Posterior vena cava (tissue), 2 donors: ENCODE measurements around the gene TNFRSF11A. TPM values are rescaled to one million over a fixed set of nuclear protein-coding genes. Genes with fewer than 3 reads are reported as not detected.

Experiments used
- DNase-seq: peaks from one replicate; pipeline ENCODE4 v3.0.0-alpha.2; 2020; ENCODE audit warnings: low spot score
- intact Hi-C, 2 donors: fragments of 100-400 bp; cut with DNase I; formaldehyde crosslinking; loops; one replicate each; pipeline versions ENCODE4 v1.14.1 to v1.14.2; 2022 to 2023
- total RNA-seq, 2 donors: library from RNA; stranded (reverse); fragmentation: NEBNext Ultra II Directional; extraction: Animal tissue kit (Norgen Biotek cat#: 25700); gene quantifications; one replicate each; pipeline ENCODE4 v1.2.1, GENCODE V29; 2021
- donor health status: DM: yes; HTN: yes; CAD: no.
- donor health status: DM: yes; HTN: yes; CAD: no.

Gene TNFRSF11A
- total RNA-seq, 2 donors from 2014 or later, result 7.2 to 11.1 TPM

DNA sequence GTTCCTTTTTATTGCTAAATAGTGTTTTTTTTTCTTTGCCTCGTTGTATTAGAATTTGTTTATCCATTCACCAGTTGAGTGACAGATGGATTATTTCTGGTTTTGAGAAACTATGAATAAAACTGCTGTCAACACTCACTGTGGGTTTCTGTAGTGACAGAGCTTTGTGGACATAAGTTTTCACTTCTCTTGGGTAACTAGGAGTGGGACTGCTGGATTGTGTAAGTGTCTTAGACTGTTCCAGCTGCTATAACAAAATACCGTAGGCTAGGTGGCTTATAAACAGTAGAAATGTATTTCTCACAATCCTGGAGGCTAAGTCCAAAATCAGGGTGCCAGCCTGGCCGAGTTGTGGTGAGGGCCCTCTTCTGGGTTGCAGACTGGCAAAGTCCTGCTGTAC is 71.9 kb downstream of the TNFRSF11A start:
- no peak for DNase-seq
- intact Hi-C loops, result loop anchor here in 1 of 2 donors (10.0 kb wide), 1 partner anchor 62 kb away; no protein-coding TSS in a partner anchor

DNA sequence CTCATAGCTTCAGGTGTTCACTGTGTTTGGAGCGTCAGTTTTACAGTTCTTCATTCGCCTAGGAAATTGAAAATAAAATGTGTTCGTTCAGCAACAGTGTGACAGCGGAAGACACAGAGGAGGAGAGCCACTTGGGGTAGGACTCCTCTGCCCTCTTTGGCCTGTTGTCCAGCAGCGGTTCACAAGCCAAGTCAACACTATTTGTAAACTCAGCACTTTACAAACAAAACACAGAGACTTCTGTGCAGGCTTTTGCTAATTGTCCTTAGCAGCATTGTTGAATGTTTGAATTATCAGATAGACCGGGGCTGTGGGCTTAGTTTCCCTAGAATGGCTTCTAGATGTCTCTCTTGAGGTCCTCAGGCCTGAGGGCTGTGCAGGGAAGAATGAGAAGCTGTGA is 73.2 kb downstream of the TNFRSF11A start:
- no peak for DNase-seq
- intact Hi-C loops, result loop anchor here in 1 of 2 donors (10.0 kb wide), 1 partner anchor 63 kb away; no protein-coding TSS in a partner anchor

- intact Hi-C loops, result loop anchor here in 1 of 2 donors (10.0 kb wide), 1 partner anchor 64 kb away; no protein-coding TSS in a partner anchor
These were observed 74.2 kb downstream of the TNFRSF11A start for GRCh38 chr18:62399276-62399675.

GRCh38 chr18:62399781-62400308 is 74.7 kb downstream of the TNFRSF11A start:
- DNase-seq, result no peak
- intact Hi-C loops, result loop anchor here in 1 of 2 donors (10.0 kb wide), 1 partner anchor 65 kb away; no protein-coding TSS in a partner anchor

More at GRCh38 chr18:62399276-62399675, 74.2 kb downstream of the TNFRSF11A start:
- DNase-seq, result no peak

DNA sequence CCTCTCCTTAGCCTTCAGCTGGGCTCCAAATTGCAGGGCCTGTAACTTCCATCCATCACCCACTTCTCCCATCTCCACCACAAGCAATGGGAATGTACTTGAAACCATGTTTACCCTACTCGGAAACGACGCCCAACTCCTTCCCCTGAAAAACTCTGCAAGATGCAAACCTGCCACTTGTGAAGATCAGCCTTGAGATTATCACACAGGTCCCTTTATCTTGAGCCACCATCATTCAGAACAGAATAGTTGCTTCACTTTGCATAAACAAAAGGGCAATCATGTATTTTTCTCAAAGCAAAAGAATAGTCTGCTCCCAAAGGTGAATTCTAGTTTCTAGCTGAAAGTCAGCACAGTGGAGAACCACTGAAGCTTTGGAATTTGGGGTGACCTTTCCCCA is 75.8 kb downstream of the TNFRSF11A start:
- intact Hi-C loops, result no loop called here
- DNase-seq, result no peak

DNA sequence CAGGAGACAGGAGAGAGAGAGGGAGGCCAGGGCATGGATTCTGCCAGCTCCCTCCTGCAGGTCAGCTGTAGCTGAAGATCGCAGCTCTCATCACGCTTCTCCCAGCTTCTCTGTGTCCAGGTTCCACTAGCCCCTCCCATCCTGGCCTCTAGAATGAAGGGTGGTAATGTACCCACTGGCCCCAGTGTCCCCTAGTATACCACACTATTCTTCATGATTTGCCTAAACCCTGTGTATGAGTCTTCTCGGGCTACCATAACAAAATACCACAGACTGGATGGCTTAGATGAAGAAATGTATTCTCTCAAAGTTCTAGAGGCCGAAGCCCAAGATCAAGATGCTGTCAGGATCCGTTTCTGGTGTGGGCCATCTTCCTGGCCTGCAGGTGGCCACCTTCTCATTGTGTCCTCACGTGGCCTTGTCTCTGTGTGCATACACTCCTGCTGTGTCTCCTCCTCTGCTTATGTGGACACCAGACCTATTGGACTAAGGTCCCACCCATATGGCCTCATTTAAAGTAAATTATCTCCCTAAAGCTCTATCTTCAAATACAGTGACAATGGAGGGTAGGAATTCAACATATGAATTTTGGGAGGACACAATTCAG is 77.3 kb downstream of the TNFRSF11A start:
- no peak for DNase-seq
- intact Hi-C loops, result no loop called here

DNA sequence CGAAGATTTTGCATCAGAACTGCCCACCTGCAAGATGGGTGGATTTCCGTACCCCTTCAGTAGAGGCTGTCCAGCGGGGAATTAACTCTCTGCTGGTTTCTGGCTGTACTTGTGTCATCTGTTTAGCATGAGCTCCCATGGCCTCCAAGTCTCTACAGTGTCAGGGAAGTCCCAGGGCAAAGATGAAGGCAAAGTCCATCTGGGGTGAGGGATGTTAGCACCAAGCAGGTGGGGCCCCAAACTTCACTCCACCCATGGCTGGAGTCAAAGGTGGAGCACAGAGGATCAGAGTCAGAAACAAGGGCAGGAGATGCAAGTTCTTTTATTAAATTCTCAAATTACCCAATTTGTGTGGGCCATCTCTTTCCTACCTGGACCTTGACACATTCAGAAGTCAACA is 78.0 kb downstream of the TNFRSF11A start:
- intact Hi-C loops, result no loop called here
- DNase-seq, result no peak

DNA sequence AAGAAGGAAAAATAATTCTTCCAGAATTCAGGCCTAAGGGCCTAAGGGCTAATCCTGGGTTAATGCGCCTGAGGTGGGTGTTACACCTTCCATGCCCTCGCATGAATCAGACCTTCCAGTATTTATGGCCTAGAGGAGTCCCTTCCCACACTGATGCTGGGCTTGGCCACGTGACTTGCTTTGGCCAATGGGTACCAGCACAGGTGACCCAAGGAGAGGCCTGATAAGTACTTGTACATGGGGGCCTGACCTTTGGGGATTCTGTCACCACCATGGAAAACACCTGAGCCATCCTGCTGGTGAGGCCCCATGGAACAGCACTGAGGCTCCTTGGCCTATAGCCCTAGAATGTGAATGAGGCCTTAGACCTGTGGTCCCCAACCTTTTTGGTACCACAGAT is 79.8 kb downstream of the TNFRSF11A start:
- intact Hi-C loops, result no loop called here
- DNase-seq, result no peak

DNA sequence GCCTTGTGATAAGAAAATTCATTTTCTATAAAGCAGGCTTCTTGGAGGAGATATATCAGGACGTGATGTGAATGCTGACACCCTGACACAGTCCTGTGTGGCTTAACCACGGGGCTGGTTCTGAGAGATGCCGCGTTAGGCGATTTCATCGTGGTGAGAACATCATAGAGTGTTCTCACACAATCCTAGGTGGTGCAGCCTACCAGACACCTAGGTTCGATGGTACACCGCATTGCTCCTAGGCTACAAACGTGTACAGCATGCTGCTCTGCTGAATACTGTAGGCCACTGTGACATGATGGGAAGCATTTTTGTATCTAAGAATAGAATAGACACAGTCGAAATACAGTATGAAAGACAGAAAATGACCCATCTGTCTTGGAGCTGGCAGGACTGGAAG is 82.5 kb downstream of the TNFRSF11A start:
- intact Hi-C loops, result no loop called here
- DNase-seq, result no peak

- DNase-seq, result no peak
- intact Hi-C loops, result loop anchor here in 1 of 2 donors (10.0 kb wide), 1 partner anchor 1385 kb away; no protein-coding TSS in a partner anchor
These were observed 84.7 kb downstream of the TNFRSF11A start for GRCh38 chr18:62409821-62410220.

GRCh38 chr18:62412231-62412979 is 87.3 kb downstream of the TNFRSF11A start:
- intact Hi-C loops, result loop anchor here in 1 of 2 donors (10.0 kb wide), 1 partner anchor 1382 kb away; no protein-coding TSS in a partner anchor
- DNase-seq, result no peak

DNA sequence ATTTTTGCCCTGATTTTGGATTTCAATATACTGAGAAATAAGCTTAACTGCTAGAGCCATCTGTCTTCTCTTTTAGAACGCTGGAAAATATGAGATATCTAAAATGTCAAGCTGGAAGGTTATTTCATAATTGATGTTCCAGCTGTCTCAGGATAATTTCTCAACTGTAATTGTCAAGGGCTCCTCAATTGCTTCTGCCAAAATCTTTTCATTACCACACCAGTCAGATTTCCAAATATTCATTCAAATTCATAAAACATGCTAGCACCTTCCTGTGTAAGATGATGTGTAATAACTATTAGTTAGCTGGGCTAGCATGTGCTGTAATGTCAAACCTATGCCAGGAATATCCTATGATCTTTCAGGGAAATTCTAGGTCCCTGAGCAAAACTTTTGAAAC is 88.1 kb downstream of the TNFRSF11A start:
- DNase-seq, result no peak
- intact Hi-C loops, result loop anchor here in 1 of 2 donors (10.0 kb wide), 1 partner anchor 1382 kb away; no protein-coding TSS in a partner anchor

- intact Hi-C loops, result loop anchor here in 1 of 2 donors (10.0 kb wide), 1 partner anchor 1377 kb away; no protein-coding TSS in a partner anchor
- DNase-seq, result no peak
These were observed 93.1 kb downstream of the TNFRSF11A start for GRCh38 chr18:62418258-62418657.

GRCh38 chr18:62420151-62420512 is 95.0 kb downstream of the TNFRSF11A start:
- DNase-seq, result no peak

GRCh38 chr18:62420513-62421209 is 95.6 kb downstream of the TNFRSF11A start:
- DNase-seq, result no peak
- intact Hi-C loops, result no loop called here

More at GRCh38 chr18:62420151-62420512, 95.0 kb downstream of the TNFRSF11A start:
- intact Hi-C loops, result no loop called here

- peak; percentile 85 for DNase-seq
- intact Hi-C loops, result loop anchor here (2.0 to 5.0 kb wide), 2 partner anchors 97 kb away; partner anchors contain the start of gene ZCCHC2 (in 2 of the 2)
These were observed 100.5 kb downstream of the TNFRSF11A start for GRCh38 chr18:62425465-62426190.

GRCh38 chr18:62426191-62426488 is 101.0 kb downstream of the TNFRSF11A start:
- DNase-seq, result no peak
- intact Hi-C loops, result loop anchor here in 1 of 2 donors (5.0 kb wide), 1 partner anchor 96 kb away; the partner anchor contains the start of gene ZCCHC2

DNA sequence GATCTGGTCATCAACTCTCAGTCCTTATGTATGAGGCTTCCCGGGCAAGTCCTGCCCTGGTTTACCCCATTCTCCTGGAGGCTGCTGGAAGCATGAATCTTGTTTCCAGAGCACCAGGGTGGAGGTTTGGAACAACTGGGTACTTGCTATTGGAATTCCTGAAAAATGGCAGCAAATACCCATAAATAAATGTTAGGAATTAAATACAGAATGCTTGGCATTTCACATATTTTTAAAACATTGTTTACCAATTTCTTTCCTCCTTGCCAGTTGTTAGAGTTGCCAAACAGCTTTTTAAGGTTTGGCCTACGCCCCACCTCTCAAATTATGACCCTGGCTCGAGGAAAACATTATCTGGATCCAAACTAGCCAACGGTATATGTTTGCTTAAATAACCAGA is 107.1 kb downstream of the TNFRSF11A start:
- intact Hi-C loops, result loop anchor here in 1 of 2 donors (5.0 kb wide), 2 partner anchors 145 to 280 kb away; no protein-coding TSS in a partner anchor
- DNase-seq, result no peak

DNA sequence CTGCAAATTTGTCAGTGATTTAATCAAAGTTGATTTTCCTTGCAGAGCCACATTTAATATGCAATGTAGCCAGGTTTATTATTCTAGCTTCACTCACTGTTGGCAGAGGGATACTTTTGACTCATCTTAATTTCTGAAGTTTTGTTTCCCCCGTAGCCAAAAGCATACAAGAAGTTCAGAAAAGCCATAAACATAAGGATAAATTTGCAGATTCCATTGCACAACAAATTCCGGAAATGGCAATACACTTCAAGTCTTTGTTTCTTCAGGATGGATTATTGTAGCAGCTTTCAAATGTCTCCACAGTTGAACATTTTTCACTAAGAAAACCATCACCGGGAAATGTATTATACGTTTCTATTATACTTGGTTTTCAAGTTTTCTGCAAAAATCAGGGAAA is 109.7 kb downstream of the TNFRSF11A start:
- intact Hi-C loops, result loop anchor here (5.0 kb wide), 3 partner anchors 143 to 553 kb away; no protein-coding TSS in a partner anchor
- DNase-seq, result no peak
